Germinal center (tissue), 1 donor: ENCODE data around the gene VGLL4.

Experiments used
- DNase-seq: peaks from one replicate; pipeline ENCODE4 v3.0.0; 2012; ENCODE audit warnings: mixed read lengths, low spot score

The VGLL4 gene

GRCh38 chr3:11653298-11654055 lies 9.8 kb upstream of the VGLL4 start:
- no peak for DNase-seq

- peak; percentile 46 for DNase-seq
Observed at GRCh38 chr3:11651900-11652299, 8.2 kb upstream of the VGLL4 start.

- DNase-seq: no peak
Observed at GRCh38 chr3:11651477-11651876, 7.8 kb upstream of the VGLL4 start.

GRCh38 chr3:11650391-11650790 lies 6.7 kb upstream of the VGLL4 start:
- no peak for DNase-seq

GRCh38 chr3:11648735-11649134 lies 5.0 kb upstream of the VGLL4 start:
- no peak for DNase-seq

- DNase-seq: peak; percentile 55
Observed at GRCh38 chr3:11643201-11643603, 513 bp downstream of the VGLL4 start.

GRCh38 chr3:11642431-11643191 lies 1.1 kb downstream of the VGLL4 start:
- peak; percentile 80 for DNase-seq

- no peak for DNase-seq
Observed at GRCh38 chr3:11641683-11642430, 1.9 kb downstream of the VGLL4 start.

GRCh38 chr3:11641316-11641682 lies 2.4 kb downstream of the VGLL4 start:
- DNase-seq: no peak

- DNase-seq: no peak
Observed at GRCh38 chr3:11640009-11640673, 3.6 kb downstream of the VGLL4 start.

- no peak for DNase-seq
Observed at GRCh38 chr3:11638495-11639358, 5.0 kb downstream of the VGLL4 start.

GRCh38 chr3:11637901-11638458 lies 5.7 kb downstream of the VGLL4 start:
- no peak for DNase-seq

- no peak for DNase-seq
Observed at GRCh38 chr3:11636394-11636770, 7.3 kb downstream of the VGLL4 start.

- no peak for DNase-seq
Observed at GRCh38 chr3:11635680-11636393, 7.9 kb downstream of the VGLL4 start.

- no peak for DNase-seq
Observed at GRCh38 chr3:11634974-11635612, 8.6 kb downstream of the VGLL4 start.

- no peak for DNase-seq
Observed at GRCh38 chr3:11634081-11634635, 9.6 kb downstream of the VGLL4 start.

GRCh38 chr3:11632966-11633365 lies 10.7 kb downstream of the VGLL4 start:
- no peak for DNase-seq

GRCh38 chr3:11632564-11632963 lies 11.2 kb downstream of the VGLL4 start:
- DNase-seq: no peak

GRCh38 chr3:11631820-11632219 lies 11.9 kb downstream of the VGLL4 start:
- DNase-seq: no peak

GRCh38 chr3:11629716-11630115 lies 14.0 kb downstream of the VGLL4 start:
- DNase-seq: no peak
